Transverse colon (tissue), 4 donors: ENCODE results near the gene CPNE1.

ENCODE experiments used
- EP300 ChIP-seq: sonication (generic); formaldehyde crosslinking; IDR thresholded peaks from one replicate; pipeline ENCODE4 v1.6.1; 2017; ENCODE audit warnings: antibody characterized with exemption, low read depth
- POLR2A ChIP-seq: fragments of 450-650 bp; IDR thresholded peaks from one replicate; pipeline ENCODE4 v1.6.1; 2016; ENCODE audit warnings: antibody characterized with exemption, mild to moderate bottlenecking, moderate library complexity
- POLR2AphosphoS5 ChIP-seq, 3 donors: sonication (generic); formaldehyde crosslinking; IDR thresholded peaks; one replicate each; pipeline ENCODE4 v1.6.1; 2016; ENCODE audit warnings: antibody characterized with exemption in 3 of 3
- TF ChIP-seq, protein P1 (sequence below), 5 experiments: fragments of 200-600 bp in 3 of 5; fragments of 450-650 bp in 2 of 5; sonication (generic) in 3 of 5; IDR thresholded peaks; 1 replicate in 2 of 5; 2 replicates in 3 of 5; pipeline ENCODE4 v1.5.1; 2016 to 2017; ENCODE audit warnings: antibody characterized with exemption in 5 of 5, inconsistent platforms in 3 of 5, mild to moderate bottlenecking in 2 of 5, moderate library complexity in 1 of 5

DNA sequence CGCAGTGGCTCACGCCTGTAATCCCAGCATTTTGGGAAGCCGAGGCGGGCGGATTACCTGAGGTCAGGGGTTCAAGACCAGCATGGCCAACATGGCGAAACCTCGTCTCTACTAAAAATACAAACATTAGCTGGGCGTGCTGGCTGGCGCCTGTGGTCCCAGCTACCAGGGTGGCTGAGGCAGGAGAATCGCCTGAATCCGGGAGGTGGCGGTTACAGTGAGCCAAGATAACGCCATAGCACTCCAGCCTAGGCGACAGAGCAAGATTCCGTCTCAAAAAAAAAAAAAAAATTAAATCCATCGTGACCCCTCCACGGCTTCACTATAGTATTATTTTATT lies 1.2 kb upstream of the CPNE1 start:
- TF ChIP-seq POLR2A (no peak), POLR2AphosphoS5 (IDR thresholded peaks at IDR 0.05) (no peak), EP300 (no peak)
- TF ChIP-seq, protein P1, sequence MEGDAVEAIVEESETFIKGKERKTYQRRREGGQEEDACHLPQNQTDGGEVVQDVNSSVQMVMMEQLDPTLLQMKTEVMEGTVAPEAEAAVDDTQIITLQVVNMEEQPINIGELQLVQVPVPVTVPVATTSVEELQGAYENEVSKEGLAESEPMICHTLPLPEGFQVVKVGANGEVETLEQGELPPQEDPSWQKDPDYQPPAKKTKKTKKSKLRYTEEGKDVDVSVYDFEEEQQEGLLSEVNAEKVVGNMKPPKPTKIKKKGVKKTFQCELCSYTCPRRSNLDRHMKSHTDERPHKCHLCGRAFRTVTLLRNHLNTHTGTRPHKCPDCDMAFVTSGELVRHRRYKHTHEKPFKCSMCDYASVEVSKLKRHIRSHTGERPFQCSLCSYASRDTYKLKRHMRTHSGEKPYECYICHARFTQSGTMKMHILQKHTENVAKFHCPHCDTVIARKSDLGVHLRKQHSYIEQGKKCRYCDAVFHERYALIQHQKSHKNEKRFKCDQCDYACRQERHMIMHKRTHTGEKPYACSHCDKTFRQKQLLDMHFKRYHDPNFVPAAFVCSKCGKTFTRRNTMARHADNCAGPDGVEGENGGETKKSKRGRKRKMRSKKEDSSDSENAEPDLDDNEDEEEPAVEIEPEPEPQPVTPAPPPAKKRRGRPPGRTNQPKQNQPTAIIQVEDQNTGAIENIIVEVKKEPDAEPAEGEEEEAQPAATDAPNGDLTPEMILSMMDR (IDR thresholded peaks at IDR 0.05), result no peak
